GM12891 (cell line): ENCODE measurements around the gene MORF4L1.

ENCODE experiments used
- POLR2A ChIP-seq: IDR thresholded peaks from 2 replicates; pipeline ENCODE4 v1.6.1; 2011; ENCODE audit warnings: low read depth, low read length, control low read depth
- POLR2AphosphoS5 ChIP-seq: IDR thresholded peaks from 2 replicates; pipeline ENCODE4 v1.6.1; 2011; ENCODE audit warnings: low read depth, low read length, control low read depth

GRCh38 chr15:78943692-78944091 is 71.0 kb downstream of the MORF4L1 start:
- TF ChIP-seq POLR2AphosphoS5, result no peak
- no peak for TF ChIP-seq POLR2A
